Esophagus muscularis mucosa (tissue), 4 donors: Measurements from ENCODE around the gene RAB32. TPM values are rescaled to one million over a fixed set of nuclear protein-coding genes. Genes with fewer than 3 reads are reported as not detected.

Experiments used
- DNase-seq: peaks from one replicate; pipeline ENCODE4 v3.0.0-alpha.2; 2017; ENCODE audit errors: extremely low spot score
- H3K27ac ChIP-seq, 4 donors: fragments of 200-600 bp; sonication (generic); replicated peaks in 1 of 4; 1 replicate in 3 of 4; 2 replicates in 1 of 4; pipeline ENCODE4 v1.5.1; 2016 to 2019; ENCODE audit warnings: mild to moderate bottlenecking in 1 of 4
- H3K27me3 ChIP-seq, 4 donors: fragments of 200-600 bp; sonication (generic); one replicate each; pipeline versions ENCODE4 v1.5.1 to v1.6.0; 2016 to 2019
- H3K36me3 ChIP-seq, 4 donors: fragments of 200-600 bp; sonication (generic); one replicate each; pipeline ENCODE4 v1.5.1; 2016 to 2019
- H3K4me1 ChIP-seq, 4 donors: fragments of 200-600 bp; sonication (generic); one replicate each; pipeline ENCODE4 v1.5.1; 2016 to 2019
- H3K4me3 ChIP-seq, 4 donors: fragments of 200-600 bp; sonication (generic); 1 replicate in 2 of 4; 2 replicates in 2 of 4; pipeline ENCODE4 v1.5.1; 2016 to 2019; ENCODE audit warnings: mild to moderate bottlenecking in 4 of 4, moderate library complexity in 1 of 4
- H3K9me3 ChIP-seq, 4 donors: fragments of 200-600 bp; sonication (generic); 1 replicate in 3 of 4; 2 replicates in 1 of 4; pipeline ENCODE4 v1.5.1; 2016 to 2019
- CTCF ChIP-seq, 3 experiments: fragments of 200-600 bp in 2 of 3; fragments of 450-650 bp in 1 of 3; sonication (generic) in 2 of 3; IDR thresholded peaks; one replicate each; pipeline ENCODE4 v1.5.1; 2017 to 2019; ENCODE audit warnings: antibody characterized with exemption in 3 of 3, mild to moderate bottlenecking in 2 of 3, moderate library complexity in 1 of 3
- EP300 ChIP-seq: sonication (generic); formaldehyde crosslinking; IDR thresholded peaks from one replicate; pipeline ENCODE4 v1.6.1; 2017; ENCODE audit warnings: antibody characterized with exemption
- POLR2A ChIP-seq: fragments of 450-650 bp; IDR thresholded peaks from one replicate; pipeline ENCODE4 v1.6.1; 2017; ENCODE audit warnings: antibody characterized with exemption, moderate library complexity, mild to moderate bottlenecking, low read depth
- POLR2AphosphoS5 ChIP-seq, 2 donors: sonication (generic); formaldehyde crosslinking; IDR thresholded peaks; one replicate each; pipeline ENCODE4 v1.6.1; 2017; ENCODE audit warnings: antibody characterized with exemption in 2 of 2
- WGBS: methylation state at CpG from one replicate; pipeline ENCODE4 v1.1.5; 2018; 5-methylcytosine and 5-hydroxymethylcytosine counted together
- intact Hi-C: fragments of 100-400 bp; cut with DNase I; formaldehyde crosslinking; loops from one replicate; pipeline ENCODE4 v1.15.1; 2023
- total RNA-seq, 4 donors: library from RNA; depleted of rRNA; stranded (reverse); fragments of >200 nt; gene quantifications; one replicate each; pipeline versions ENCODE4 v1.1.0 to v1.2.1, GENCODE V29; 2016

Gene RAB32
- total RNA-seq, 4 donors from 2014 or later: 36.5 to 61.0 (median 45.9) TPM

GRCh38 chr6:146598772-146599405, 55.3 kb downstream of the RAB32 start, which contains the start of gene ADGB:
ADGB (plus strand) TSS chr6:146598972; CDS start chr6:146599041, 69 bp downstream.
- no peak within 1 kb of the TSS for H3K27ac ChIP-seq
- H3K4me3 ChIP-seq: peak within 1 kb of the TSS; percentile 43 to 57 (median 46)
- no peak for TF ChIP-seq EP300
- peaks cover 5 to 14% (median 8%) of the 10 kb centered on the region in 4 donors for H3K4me1 ChIP-seq
- no peak for DNase-seq
- no peaks in the 10 kb centered on the region for H3K9me3 ChIP-seq
- H3K27me3 ChIP-seq: no peaks in the 10 kb centered on the region
- intact Hi-C loops: no loop called here
- WGBS: 5% methylated on average over 23 of the region's 32 CpGs
- H3K36me3 ChIP-seq: no peaks in the 10 kb centered on the region

- no peak overlapping the region for H3K4me3 ChIP-seq
- H3K27ac ChIP-seq: no peak overlapping the region
- H3K27me3 ChIP-seq: no peaks in the 10 kb centered on the region
- 62% methylated on average over 4 of the region's 4 CpGs for WGBS
- TF ChIP-seq POLR2AphosphoS5 (IDR thresholded peaks at IDR 0.05): no peak
- TF ChIP-seq EP300: no peak
- no peak for TF ChIP-seq POLR2A
- no peak for TF ChIP-seq CTCF (IDR thresholded peaks at IDR 0.05)
- intact Hi-C loops: no loop called here
- H3K9me3 ChIP-seq: no peaks in the 10 kb centered on the region
- peaks cover 5 to 14% (median 8%) of the 10 kb centered on the region in 4 donors for H3K4me1 ChIP-seq
- DNase-seq: no peak
- H3K36me3 ChIP-seq: no peaks in the 10 kb centered on the region
Measured at GRCh38 chr6:146601352-146601751, 57.7 kb downstream of the RAB32 start.

GRCh38 chr6:146602526-146602925, 58.9 kb downstream of the RAB32 start:
- Histone ChIP-seq H3K4me1 (peaks cover 5 to 14% (median 8%) of the 10 kb centered on the region in 4 donors), H3K4me3 (no peak overlapping the region), H3K36me3 (no peaks in the 10 kb centered on the region), H3K27ac (no peak overlapping the region), H3K9me3 (peaks cover 0 to 6% (median 0%) of the 10 kb centered on the region in 4 donors), H3K27me3 (no peaks in the 10 kb centered on the region)
- TF ChIP-seq POLR2AphosphoS5 (IDR thresholded peaks at IDR 0.05) (no peak), CTCF (IDR thresholded peaks at IDR 0.05) (no peak), POLR2A (no peak)
- WGBS: 62% methylated on average over 3 of the region's 6 CpGs
- intact Hi-C loops: no loop called here
- no peak for DNase-seq

Other genes starting within 250 kb of the RAB32 start
- gene ADGB, start 55.1 kb downstream of the RAB32 start, total RNA-seq: not detected